NCI-H345 (cell line): ENCODE measurements around the gene TRAPPC14.
A peak's percentile ranks its signal among the peaks of the same experiment; 100 is the strongest.
"Not testable (repeated sequence)": the region's sequence is repeated elsewhere in the genome, so short reads cannot be mapped to it uniquely, and the experiment has no call there.

Experiments
- DNase-seq: peaks from one replicate; lab custom pipeline; 2025; lab: John Stamatoyannopoulos, UW

TRAPPC14 gene, protein sequence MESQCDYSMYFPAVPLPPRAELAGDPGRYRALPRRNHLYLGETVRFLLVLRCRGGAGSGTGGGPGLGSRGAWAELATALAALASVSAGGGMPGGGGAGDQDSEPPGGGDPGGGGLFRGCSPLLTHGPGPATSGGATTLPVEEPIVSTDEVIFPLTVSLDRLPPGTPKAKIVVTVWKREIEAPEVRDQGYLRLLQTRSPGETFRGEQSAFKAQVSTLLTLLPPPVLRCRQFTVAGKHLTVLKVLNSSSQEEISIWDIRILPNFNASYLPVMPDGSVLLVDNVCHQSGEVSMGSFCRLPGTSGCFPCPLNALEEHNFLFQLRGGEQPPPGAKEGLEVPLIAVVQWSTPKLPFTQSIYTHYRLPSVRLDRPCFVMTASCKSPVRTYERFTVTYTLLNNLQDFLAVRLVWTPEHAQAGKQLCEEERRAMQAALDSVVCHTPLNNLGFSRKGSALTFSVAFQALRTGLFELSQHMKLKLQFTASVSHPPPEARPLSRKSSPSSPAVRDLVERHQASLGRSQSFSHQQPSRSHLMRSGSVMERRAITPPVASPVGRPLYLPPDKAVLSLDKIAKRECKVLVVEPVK

DNA sequence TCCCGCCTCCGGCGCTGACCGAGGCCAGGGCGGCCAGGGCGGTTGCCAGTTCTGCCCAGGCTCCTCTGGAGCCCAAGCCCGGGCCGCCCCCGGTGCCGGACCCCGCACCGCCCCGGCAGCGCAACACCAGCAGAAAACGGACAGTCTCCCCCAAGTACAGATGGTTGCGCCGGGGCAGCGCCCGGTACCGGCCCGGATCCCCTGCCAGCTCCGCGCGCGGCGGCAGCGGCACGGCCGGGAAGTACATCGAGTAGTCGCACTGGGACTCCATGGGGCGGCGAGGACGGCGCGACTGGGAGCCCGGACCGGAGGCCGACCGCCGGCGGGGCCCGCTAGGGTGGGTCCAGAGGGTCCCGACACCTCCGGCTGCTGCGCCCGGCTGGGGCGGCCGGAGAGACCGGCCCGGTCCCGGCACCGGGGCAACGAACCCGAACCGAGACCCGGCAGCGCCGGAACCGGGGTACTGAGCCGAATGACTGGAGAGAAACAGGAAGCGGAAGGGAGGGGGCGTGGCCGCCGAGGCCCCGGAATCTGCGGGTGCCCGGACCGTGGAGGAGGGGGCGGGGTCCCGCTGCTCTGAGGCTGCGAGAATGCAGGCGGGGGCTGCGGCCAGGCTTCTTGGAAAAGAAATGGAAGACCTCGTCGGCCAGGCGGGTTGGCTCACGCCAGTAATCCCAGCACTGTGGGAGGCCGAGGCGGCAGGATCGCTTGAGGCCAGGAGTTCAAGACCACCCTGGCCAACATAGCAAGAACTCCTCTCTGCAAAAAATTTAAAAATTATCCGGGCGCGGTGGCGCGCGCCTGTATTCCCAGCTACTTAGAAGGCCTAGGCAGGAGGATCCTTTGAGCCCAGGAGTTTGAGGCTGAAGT lies at the start of gene TRAPPC14:
Gene TRAPPC14 (minus strand): TSS at position 495 of the 870 bp plus-strand sequence. CDS start 224 bp downstream, at position 271.
- DNase-seq: peak; percentile 88

DNA sequence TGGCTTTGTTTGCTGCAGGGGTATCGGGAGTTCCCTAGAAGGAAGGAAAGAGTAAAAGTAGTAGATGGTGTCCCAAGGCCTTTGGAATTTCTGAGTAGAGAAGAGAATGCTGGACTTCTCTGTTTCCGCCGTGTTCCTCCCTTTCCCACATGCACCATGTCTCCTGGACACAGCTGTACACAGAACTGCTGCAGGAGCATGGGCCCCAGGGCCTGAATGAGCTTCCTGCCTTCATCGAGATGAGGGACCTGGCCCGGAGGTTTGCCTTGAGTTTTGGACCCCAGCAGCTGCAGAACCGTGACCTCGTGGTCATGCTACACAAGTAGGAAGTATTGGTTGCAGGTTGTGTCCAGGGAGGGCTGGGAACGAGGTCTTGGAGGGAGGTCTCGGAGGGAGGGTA lies 45.9 kb upstream of the TRAPPC14 start:
- no peak for DNase-seq

DNA sequence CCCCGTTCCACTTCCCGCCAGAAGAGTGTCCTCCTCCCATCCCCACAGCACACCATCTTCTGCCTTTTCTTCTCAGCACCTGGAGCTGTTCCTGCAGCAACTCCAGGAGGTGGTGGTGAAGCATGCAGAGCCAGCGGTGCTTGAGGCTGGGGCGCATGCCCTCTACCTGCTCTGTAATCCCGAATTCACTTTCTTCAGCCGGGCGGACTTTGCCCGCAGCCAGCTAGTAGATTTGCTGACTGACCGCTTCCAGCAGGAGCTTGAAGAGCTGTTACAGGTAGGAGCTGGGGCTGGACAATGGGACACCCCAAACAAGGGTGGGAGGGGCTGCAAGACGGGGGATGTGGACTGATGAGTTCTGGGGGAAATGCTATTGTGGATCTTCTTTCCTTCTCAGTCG lies 42.2 kb upstream of the TRAPPC14 start:
- no peak for DNase-seq

DNA sequence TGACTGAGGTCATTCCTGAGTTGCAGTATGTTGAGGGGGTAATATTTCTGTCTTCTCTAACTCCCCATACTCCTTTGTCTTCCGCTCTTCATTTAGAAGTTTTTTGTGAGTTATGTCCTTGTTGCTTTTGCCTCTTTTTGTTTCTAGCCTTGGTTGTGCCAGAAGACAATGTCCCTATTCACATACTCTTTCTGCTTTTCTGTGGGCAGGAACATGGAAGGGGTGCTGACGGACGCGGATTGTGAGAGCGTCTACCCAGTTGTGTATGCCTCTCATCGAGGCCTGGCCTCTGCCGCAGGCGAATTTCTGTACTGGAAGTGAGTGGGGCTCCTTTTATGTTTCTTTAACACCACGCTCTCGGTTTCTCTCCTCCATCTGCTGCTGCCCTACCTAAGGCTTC lies 39.7 kb upstream of the TRAPPC14 start:
- DNase-seq: no peak

DNA sequence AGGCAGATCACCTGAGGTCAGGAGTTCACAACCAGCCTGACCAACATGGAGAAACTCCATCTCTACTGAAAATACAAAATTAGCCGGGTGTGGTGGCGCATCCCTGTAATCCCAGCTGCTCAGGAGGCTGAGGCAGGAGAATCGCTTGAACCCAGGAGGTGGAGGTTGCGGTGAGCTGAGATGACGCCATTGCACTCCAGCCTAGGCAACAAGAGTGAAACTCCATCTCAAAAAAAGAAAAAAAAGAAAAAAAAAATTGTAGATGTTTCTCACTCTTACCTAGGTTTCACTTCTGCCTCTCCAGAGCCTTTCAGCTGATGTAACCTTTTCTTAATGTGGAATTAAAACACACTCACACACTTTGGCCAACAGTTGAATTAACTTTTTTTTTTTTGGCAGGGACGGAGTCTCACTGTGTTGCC lies 37.4 kb upstream of the TRAPPC14 start:
- DNase-seq: not testable (repeated sequence)

DNA sequence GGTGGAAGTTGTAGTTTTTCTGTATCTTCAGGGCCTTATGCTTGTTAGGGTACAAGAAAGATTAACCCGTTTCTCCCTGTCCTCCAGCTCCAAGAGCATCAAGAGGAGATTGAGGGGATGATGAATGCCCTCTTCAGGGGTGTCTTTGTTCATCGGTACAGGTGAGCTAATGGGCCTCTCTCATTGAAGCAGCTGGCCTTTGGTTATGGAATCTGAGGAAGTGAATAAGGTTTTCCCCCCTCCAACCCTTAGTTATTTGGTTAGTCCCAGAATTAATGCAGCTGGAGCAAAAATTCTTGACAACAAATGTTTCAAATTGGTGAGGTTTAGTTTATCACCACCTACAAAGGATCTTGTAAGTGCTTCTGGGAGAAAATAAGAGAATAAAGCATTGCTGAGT lies 36.7 kb upstream of the TRAPPC14 start:
- no peak for DNase-seq

DNA sequence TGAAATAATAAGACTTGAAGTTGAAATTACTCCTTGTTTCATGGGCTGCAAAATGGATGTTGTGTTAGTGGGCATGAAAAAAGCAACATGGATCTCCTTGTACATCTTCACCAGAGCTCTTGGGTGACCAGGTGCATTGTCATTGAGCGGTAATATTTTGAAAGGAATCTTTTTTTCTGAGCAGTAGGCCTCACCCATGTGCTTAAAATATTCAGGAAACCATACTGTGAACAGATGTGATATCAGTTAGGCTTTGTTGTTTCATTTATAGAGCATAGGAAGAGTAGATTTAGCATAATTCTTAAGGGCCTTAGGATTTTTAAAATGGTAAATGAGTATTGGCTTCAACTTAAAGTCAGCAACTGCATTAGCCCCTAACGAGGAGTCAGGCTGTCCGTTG lies 34.4 kb upstream of the TRAPPC14 start:
- DNase-seq: no peak

DNA sequence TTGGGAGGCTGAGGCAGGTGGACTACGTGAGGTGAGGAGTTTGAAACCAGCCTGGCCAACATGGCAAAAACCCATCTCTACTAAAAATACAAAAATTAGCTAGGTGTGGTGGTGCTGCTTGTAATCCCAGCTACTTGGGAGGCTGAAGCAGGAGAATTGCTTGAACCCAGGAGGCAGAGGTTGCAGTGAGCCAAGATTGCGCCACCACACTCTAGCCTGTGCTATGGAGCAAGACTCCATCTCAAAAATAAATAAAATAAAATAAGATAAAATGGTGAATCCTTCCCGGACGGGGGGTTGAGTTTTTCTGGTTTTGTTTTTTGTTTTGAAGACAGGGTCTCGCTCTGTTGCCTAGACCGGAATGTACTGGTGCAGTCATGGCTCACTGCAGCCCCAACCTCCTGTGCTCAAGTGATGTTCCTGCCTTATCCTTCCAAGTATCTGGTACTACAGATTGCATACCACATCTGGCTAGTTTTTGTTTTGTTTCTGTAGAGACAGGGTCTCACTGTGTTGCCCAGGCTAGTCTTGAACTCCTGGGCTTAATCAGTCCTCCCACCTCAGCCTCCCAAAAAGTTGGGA lies 33.8 kb upstream of the TRAPPC14 start:
- not testable (repeated sequence) for DNase-seq

DNA sequence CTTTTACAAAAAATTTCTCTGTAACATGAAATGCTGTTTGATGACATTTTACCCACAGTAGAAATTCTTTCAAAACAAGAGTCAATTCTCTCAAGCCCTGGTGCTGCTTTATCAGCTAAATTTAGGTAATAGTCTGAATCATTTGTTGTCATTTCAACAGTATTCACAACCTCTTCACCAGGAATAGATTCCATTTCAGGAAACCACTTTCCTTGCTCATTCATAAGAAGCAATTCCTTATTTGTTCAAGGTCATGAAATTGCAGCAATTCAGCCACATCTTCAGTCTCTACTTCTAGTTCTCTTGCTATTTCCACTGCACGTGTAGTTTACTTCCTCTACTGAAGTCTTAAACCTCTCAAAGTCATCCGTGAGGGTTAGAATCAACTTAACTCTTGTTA lies 33.3 kb upstream of the TRAPPC14 start:
- DNase-seq: no peak

DNA sequence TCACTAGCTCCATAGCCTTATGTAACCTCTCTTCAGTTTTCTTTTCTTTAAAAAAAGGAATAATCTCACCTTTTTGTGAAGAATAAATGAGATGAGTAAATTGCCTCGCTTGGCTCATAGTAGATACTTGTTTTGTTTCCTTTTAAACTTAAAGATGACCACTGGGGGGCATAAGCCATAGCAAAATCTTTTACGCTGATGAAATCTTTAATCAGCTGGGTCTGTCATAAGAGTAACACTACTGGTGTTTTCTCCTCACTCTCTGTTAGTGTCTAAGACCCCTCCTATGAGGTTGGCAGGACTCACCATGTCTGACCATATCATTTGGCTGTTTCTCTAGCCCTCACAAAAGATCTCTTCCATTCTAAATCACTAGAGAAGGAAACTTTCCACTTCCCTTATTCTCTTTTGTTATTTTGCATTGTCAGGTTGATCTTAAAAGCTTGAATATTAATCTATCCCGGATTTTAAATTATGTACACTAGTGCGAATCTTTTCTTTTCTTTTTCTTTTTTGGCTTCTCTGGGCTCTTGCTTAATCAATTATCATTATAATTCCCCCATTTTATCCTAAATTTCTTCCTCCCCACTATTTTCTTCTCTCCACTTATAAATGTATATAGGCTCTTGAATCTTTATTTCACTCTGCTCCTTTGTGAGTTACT lies 31.7 kb upstream of the TRAPPC14 start:
- DNase-seq: no peak

DNA sequence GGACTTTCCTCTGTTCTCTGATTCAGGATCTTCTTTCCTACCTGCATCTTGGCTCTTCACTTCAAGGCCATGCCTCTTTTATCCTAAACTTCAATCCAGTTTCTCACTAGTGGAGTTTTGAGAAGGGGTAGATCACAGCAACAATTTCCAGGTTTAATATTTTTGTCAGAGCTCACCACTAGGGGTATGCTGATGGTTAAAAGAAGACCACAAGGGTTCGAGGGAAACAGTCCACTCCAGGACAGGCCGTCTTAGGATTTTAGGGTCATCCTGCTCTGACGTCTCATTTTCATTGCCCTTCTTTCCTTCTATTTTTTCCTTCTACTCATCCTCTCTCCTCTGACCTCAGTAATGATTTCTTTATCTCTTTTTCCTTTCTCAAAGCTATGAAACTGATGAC lies 30.5 kb upstream of the TRAPPC14 start:
- no peak for DNase-seq

DNA sequence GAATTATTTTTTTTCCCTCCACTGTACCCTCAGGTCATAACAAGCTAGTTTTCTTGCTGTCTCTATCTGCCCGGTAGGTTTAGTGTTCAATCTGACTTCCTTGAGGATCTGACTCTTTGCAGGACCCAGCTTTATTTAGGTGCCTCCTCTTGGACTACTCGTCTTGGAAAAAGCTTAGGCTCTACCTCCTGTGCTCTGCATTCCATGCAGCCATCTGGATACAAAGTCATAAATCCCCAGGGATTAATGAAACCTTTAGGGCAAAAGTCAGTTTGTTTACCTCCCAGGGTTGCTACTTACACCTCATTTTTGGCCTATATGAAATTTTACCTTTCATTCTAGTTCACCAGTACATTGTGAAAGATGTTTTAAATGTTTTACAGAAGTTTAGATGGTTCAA lies 27.2 kb upstream of the TRAPPC14 start:
- DNase-seq: no peak

DNA sequence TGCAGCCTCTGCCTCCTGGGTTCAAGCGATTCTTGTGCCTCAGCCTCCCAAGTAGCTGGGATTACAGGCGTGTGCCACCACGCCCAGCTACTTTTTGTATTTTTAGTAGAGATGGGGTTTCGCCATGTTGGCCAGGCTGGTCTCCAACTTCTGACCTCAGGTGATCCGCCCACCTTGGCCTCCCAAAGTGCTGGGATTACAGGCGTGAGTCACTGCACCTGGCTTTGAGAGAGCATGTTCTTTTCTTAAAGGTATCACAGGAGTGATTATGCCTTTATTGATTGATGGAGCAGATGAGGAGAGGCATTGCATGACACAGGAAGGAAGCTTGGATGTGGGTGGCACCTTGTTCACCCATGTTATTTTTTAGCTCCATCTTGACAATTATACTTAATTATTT lies 24.6 kb upstream of the TRAPPC14 start:
- DNase-seq: not testable (repeated sequence)

DNA sequence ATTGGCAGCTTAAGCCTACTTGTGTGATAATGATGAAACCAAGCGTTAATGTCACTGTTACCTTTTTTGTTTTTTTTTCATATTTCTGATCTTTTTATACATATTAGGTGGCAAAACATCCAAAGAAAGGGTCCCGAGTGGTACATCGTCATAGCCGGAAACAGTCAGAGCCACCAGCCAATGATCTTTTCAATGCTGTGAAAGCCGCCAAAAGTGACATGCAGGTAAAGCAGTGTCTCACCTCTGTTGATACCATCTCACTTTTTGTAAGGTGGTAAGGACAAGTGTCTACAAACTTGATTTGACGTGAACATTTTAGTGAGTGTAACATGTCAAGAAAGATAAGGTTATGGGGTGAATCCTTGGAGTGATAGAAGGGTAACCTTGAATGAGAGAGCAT lies 24.1 kb upstream of the TRAPPC14 start:
- DNase-seq: not testable (repeated sequence)

DNA sequence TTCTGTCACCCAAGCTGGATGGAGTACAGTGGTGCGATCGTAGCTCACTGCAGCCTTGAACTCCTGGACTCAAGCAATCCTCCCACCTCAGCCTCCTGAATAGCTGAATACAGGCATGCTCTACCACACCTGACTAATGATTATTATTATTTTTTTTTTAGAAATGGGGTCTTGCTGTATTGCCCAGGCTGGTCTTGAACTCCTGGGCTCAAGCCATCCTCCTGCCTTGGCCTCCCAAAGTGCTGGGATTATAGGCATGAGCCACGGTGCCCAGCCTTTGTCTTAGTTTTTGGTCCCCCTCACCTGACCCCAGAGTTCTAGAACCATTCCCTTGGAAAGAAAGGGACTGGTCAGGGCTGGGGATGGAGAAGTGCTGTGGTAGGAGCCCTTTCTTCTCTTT lies 21.6 kb upstream of the TRAPPC14 start:
- DNase-seq: not testable (repeated sequence)

DNA sequence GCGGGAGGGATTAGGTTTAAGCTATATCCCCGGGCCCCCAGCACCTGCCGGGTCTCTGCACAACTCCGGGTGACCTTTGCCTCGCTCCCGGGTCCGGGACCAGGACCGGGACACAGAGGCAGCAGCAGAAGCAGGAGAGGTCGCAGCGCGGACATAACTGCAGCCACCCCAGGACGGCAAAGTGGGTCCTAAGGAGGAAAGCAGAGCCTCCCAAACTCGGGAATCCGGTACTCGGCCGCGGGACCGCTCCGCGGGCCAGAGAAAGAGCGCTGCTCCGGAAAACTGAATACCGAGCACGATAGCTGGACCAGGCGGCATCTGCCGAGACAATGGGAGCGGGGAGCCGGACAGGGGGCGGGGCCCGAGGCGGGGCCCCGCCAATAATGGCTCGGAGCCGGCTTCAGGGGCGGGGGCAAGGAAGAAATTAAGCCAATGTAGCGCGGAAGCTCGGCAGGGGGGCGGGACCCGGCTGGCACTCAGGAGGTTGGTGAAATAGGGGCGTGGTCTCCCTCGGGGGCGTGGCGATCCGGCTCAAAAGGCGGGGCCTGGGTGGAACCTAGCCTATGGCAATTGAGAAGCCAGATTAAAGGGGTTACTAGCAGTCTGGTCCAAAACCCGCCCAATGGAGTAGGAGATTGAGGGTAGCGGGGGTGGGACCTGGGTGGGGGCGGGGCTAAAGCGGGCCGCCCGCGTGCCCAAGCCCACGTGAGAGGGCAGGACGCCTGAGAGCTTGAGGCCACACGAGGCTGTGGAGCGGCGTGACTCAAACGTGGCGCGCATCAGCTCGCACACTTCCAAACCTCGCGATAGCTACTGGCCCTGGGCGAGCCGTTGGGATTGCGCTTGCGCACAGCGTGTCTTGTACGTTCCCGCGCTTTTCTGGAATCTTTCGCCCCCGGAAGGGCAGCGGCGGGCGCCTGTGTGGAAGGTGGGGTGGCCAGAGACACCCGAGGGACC lies 18.8 kb upstream of the TRAPPC14 start, which contains the start of the genes GPC2 and STAG3:
Gene GPC2 (minus strand): TSS at position 337 of the 957 bp plus-strand sequence. CDS start 182 bp downstream, at position 155.
Gene STAG3 (plus strand): TSS at position 874 of the 957 bp plus-strand sequence. CDS start 2,639 bp downstream, outside the sequence.
- DNase-seq: peak; percentile 97

DNA sequence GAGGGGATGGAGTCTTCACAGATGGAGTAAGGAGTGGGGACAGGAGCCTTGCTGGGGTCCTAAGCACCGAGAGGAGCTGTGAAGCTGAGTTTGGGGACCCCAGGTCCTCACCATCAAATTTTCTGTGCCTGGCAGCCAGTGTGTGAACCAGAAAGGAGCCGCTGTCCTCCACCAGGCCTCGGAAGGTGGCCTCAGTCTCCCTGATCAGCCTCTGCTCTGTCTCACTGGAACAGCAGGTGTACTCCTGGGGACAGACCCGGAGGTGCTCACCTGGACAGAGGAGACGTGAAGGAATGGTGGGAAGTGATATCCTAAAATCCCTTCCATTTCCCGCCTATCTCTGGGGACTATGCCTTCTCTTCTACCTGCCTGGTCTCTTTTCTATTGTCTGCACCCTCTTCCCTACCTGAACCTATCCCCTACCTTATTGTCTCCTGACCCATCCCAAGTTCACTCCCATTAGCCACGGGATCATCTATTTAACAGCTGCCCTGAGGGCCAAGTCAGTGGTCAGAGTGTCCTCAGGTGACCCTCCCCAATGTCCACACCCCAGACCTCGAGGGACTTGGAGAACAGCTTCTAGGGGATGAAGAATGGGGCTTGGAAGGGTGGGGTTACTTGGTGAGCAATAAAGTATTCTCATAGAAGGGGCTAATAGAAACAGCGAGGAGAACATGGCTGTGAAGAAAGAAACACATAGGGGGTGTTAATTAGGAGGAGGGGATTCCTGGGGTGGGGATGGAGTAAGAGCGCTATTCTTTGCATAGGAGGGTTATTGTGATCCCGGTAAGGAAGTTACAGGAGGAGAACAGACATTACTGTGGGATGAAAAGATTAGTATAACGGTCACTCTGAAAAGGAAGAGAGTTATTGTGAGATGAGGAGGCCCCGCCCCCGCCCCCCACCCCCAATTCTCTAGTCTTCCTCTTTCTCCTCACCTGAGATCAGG lies 17.8 kb upstream of the TRAPPC14 start:
- no peak for DNase-seq

DNA sequence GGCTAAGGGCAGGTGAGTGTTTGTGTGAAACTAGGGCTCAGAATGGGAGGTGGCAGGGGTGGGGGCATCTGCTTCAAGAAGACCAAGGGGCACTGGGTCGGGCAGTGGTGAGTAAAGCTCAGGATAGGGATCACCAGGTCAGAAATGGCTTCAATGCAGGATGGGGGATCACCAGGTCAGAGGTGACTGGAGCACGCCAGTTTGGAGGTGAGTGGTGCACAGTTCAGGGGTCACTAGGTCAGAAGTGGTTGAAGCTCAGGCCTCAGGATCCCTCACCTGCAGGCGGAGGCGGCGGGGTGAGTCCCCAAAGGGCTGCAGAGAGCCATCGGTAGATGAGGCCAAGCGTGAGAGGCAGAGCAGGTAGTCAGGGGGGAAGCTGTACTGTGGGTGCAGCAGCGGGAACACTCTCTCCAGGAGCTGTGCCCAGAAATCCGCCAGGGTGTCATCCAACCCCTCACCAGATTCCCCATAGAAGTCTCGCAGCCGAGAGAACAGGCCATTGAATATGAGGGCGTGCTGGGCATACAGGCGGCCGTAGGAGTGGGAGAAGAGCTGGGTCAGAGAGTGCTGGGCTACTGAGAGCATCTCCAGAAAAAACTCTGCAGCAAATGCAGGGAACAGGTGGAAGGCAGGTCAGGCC lies 16.9 kb upstream of the TRAPPC14 start:
- DNase-seq: no peak

DNA sequence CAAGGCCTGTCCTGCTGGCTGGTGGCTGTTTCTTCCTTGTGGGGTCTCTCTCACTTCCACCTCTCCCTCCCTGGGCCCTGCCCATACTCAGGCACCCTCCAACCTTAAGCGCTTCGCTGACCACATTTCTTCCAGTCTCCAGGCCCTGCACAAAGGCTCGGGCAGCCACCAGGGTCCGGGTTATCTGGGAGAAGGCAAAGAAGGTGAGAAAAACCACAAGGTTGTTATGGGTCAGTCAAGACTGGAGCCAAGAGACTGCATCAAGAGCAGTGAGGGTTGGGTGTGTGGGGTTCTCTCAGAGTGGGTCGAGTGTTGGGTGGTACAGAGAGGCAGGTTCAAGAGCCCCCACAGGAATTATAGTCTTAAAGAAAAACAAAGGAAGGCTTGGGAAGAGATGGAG lies 16.1 kb upstream of the TRAPPC14 start:
- DNase-seq: no peak
